HK-2 (cell line): ENCODE data around the gene ATP8B3.

Experiments used
- DNase-seq: peaks from one replicate; pipeline ENCODE4 v3.0.0-alpha.2; 2018; ENCODE audit not compliant: unreplicated experiment

ATP8B3 gene

GRCh38 chr19:1836458-1837221 lies 24.6 kb upstream of the ATP8B3 start:
- no peak for DNase-seq

DNA sequence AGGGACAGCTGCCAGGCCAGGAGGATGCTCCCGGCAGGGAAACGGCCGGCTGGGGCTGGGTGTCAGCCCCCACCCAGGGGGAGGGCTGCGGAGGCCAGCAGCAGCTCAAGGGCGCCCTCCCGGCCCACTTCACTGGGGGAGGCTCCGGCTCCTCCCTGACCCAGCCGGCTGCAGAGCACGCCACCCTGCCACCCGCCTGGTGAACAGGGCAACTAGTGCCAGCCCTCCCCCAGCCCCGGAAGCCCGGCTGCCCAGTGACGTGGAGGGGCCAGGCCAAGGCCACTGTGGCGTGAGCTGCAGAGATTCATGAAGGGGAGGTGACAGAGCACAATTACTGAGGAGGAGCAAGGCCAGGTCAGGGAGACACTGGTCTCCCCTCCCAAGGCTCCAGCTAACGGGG lies 21.5 kb upstream of the ATP8B3 start:
- no peak for DNase-seq

DNA sequence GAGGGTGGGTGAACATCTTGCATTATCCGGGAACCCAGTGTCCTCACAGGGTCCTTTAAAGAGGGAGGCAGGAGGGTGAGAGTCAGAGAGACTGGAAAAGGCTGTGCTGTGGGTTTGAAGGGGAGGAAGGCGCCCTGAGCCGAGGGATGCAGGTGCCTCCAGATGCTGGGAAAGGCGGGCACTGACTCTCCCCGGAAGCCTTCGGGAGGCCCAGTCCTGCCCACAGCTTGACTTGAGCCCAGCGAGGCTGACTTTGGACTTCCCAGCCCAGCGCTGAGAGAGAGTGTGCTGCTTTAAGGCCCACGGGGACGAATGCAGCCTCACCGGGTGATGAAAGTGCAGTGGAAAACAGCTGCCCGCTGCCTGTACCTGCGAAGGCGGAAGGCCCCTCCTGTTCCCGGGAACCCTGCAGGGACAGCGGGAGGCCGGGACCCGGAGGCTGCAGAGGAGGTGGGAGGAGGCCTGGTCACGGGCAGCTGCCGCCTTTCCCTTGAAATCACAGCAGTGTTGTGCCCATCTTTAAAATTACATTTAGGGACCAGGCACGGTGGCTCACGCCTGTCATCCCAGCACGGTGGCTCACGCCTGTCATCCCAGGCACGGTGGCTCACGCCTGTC lies 20.1 kb upstream of the ATP8B3 start:
- no peak for DNase-seq

GRCh38 chr19:1830978-1831377 lies 18.9 kb upstream of the ATP8B3 start:
- DNase-seq = no peak

DNA sequence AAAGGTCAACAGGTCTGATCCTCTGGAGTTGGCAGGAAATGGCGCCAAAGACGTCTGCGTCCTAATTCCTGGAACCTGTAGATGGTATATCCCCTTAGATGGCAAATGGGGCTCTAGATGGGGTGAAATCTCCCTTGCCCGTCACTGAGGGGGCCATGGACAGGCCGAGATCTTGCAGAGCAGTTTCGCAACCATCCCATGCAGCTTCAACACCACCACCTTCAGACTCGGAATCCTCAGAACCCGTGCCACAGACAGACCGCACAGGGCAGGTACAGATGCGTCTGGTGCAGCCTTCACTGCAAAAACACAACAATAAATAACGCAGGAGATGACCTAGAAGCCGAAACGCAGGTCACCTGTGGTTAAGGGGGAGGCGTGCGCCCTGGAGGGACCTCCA lies 18.5 kb upstream of the ATP8B3 start:
- DNase-seq = no peak

DNA sequence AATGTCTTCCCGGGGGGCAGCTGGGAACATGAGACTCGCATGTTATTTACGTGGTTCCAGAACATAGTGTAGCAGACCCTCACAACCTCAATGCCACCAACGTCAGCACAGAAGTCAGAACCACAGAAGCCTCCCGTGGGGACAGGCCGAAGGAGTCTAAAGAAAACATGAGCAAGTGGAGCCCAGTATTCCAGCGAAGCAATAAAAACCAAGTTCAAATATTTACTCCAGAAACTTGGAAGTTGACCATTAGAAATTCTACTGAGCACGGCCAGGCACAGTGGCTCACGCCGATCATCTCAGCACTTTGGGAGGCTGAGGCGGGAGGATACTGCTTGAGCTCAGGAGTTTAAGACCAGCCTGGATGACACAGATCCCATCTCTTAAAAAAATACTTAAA lies 17.9 kb upstream of the ATP8B3 start:
- no peak for DNase-seq

- DNase-seq = no peak
Measured at GRCh38 chr19:1828279-1829238, 16.5 kb upstream of the ATP8B3 start.

- no peak for DNase-seq
Measured at GRCh38 chr19:1827566-1828278, 15.6 kb upstream of the ATP8B3 start.

DNA sequence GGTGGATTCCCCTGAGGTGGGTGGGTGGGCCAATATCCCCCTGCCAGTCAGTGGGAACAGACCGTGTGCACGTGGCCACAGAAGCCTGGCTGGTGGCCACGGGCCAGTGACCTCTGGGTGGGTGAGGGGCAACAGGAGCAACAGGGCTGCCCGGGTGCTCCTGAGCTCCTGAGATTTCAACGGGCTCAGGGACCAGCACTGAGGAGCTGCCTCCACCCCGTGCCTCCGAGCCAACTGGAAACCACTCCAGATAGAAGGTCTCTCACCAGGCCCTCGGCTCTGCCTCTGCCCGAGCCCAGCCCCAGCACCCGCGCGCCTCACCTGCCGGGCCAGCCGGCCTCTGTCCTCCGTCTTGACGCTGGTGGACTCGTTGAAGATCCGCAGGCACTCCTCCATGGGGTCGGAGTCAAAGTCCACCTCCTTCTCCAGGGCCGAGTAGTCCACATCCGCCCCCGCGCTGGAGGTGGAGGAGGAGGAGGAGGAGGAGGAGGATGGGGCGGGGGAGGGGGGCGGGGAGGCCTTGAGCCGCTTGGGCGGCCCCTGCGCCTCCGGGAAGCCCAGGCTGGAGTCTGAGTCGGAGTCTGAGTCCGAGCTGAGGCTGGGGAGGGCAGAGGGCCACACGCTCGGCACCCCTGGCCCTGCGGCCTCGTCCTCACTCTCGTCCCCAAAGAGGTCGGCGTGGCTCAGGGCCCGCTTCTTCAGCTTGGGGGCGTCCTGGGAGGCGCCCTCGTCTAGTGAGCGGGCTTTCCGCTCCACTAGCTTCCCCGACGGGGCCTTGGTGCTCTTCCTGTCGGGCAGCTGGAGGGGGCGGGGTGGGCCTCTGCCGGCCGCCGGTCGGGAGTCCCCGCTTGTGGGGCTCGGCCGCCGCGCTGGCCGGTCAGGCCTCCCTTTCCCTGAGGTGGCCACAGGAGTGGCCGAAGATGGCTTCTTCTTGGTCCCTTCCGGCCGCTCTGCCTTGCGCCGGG lies 14.8 kb upstream of the ATP8B3 start:
- peak; percentile 89 for DNase-seq

- DNase-seq = peak; percentile 82
Measured at GRCh38 chr19:1825909-1826556, 14.0 kb upstream of the ATP8B3 start.

DNA sequence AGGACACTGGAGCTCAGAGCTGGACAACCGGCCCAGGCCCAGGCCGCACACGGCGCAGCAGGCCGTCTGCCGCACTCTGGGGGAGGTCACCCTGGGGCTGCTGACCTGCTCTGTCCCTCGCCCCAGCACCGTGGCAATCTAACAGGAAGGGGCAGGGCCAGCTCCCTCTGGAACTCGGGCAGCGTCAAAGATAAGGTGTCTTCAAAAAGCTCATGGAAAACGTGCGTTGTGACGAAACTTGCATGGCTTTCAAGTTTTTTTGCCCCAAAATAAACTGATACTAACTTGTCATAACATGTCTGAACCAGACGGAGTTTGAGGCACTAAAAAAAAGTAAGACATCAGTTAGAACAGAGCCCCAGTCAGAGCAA lies 12.2 kb upstream of the ATP8B3 start:
- DNase-seq = no peak

DNA sequence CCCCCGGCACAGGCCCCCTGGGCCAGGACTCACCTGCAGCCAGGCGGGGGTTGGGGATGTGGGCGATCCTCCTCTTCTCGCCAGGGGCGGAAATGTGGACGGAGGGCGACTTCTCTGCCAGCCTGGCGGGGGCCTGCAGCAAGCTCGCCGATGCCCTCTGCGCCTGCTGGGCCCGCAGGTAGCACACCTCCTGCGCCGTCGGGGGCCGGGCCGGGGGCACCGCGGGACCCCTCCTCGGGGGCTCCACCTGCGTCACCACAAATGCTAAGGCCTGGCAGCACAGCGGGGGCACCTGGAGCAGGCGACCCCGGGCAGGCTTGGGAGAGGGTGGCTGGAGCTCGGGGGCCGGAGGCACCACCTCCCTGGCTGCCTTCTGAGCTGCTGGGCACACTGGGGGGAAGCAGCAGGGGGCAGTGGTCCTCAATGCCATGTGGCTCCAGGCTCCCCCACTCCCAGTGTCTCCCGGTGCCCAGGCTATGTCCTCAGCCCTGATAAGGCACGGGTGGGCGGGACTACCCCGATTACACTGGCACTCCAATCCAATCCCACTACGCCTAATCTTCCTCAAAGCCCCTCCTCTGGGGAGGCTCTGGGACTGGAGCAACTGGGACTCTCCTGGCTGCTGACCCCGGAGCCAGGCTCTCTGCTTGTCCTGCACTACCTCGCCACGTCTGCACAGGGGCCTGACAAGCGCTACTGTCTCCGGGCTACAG lies 11.6 kb upstream of the ATP8B3 start:
- DNase-seq = no peak

DNA sequence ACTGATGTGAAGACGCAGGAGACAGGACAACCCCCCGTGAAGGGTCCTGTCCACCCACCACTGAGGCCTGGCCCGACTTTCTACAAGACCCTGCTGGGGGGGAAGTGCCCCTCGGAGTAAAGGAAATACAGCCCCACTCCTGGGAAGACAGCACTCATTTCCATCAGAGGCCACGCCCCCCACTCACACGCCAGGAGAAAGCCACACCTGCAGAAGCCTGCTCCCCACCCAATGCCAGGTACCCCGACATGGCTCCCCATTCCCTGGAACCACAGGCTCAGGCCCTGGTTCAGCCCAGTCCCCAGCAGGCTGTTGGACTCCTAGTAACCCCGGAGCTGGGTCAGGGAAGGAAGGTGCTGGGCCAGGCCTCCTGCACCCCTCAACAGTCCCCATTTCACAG lies 10.9 kb upstream of the ATP8B3 start:
- DNase-seq = no peak

DNA sequence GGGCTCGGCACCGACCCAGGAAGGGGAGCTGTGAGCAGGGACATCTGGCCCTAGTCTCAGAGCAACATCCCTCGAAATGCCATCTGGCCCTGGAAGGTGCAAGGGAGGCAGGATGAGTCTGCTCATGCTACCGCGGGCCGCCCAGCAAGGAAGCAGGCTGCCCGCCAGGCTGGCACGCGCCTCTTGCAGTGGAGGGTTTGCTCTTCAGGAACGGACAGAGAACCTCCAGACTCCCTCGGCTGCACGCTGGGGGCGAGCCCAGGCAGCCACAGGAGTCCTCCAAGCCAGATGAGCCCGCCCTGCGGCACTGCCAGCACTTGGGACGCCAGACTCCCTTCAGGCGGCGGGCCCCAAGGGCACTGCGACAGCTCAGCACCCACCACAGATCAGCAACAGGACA lies 10.1 kb upstream of the ATP8B3 start:
- DNase-seq = no peak

DNA sequence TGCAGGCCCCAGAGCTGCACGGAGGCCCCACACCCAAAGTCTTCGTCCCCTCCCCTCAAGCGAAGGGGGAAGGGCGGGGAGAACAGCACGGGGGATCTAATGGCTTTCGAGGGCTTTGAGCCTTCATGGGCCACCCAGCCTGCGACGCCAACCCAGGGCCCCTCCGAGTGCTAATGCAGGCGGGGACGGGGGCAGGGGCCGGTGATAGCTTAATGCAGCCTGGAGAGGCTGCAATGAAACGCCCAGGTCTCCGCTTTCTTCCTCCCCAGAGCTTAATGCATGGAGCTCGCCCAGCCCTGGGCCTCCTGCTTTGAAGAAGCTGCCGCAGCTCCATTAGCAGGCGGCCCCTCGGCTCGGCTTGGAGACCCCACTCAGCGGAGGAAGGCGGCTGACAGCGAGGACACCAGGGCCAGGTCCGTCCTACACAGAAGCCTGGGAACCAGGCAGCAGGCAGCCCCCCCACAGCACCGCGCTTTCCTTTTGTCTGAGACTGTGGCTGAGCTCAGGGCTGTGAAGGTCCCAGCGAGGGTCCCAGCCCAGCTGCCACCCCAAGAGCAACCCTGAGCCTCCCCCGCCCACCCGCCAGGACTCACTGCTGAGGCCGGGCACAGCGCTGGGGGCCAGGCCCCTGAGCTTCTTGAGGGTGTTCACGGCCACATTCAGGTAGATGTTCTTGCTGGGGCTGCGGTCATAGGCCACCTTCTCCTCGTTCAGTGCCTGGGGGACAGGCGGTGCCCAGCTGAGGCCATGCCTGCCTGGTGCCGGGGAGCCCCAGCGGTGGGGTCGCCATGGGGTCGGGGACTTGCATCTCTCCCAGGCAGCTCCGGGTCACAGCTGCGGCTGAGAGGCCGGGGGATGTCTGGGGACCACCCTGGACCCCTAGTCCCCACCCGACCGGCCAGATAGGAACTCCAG lies 7.5 kb upstream of the ATP8B3 start:
- DNase-seq = no peak

GRCh38 chr19:1818549-1819195 lies 6.6 kb upstream of the ATP8B3 start:
- no peak for DNase-seq

DNA sequence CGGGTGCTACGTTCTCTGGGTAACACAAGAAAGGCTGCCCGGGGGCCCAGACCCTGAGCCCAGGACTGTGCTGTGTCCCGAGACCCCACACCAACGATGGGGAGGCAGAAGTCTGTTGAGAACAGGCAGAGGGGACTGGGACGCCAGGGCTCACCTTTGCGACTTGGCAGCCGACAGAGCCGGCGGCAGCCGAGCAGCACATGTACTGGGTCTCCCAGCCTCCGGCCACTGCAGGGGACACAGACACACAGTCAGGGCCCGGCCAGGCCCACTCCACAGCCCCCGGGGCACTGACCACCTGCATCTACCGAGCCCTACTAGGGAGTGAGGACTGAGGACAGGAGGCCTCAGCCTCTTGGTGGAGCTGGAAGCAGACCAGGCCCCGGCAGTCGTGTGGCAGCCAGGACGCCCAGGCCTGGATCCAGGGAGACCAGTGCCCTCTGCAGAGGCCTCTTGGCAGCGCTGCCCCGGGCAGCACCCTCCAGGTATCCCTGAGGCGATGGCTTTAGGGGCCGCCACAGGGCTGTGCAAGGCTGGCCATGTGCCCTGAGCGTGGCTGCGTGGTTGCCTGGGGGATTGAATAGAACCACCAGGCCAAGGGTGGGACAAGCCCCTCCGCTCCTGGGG lies 5.6 kb upstream of the ATP8B3 start:
- no peak for DNase-seq
